Transverse colon (tissue), 4 donors: Measurements from ENCODE around the gene PER2. TPM values are rescaled to one million over a fixed set of nuclear protein-coding genes. Genes with fewer than 3 reads are reported as not detected.
"Not testable (repeated sequence)": the region's sequence is repeated elsewhere in the genome, so short reads cannot be mapped to it uniquely, and the experiment has no call there.

Experiments used
- DNase-seq: peaks from one replicate; pipeline ENCODE4 v3.0.0-alpha.2; 2019
- H3K27ac ChIP-seq, 4 donors: fragments of 200-600 bp; sonication (generic); 2 replicates each; pipeline ENCODE4 v1.5.1; 2016 to 2018; ENCODE audit warnings: inconsistent platforms in 4 of 4
- H3K27me3 ChIP-seq: fragments of 200-600 bp; sonication (generic); 2 replicates; pipeline ENCODE4 v1.5.1; 2017; ENCODE audit warnings: inconsistent platforms
- H3K36me3 ChIP-seq, 4 donors: fragments of 200-600 bp; sonication (generic); 2 replicates each; pipeline ENCODE4 v1.5.1; 2017 to 2019; ENCODE audit warnings: inconsistent platforms in 4 of 4
- H3K4me1 ChIP-seq, 4 donors: fragments of 200-600 bp; sonication (generic); 2 replicates each; pipeline ENCODE4 v1.5.1; 2017 to 2020; ENCODE audit warnings: inconsistent platforms in 4 of 4
- H3K4me3 ChIP-seq, 4 donors: fragments of 200-600 bp; sonication (generic); 1 replicate in 1 of 4; 2 replicates in 3 of 4; pipeline versions ENCODE4 v1.5.1 to v1.6.1; 2017 to 2019; ENCODE audit warnings: inconsistent platforms in 4 of 4
- H3K9me3 ChIP-seq, 2 donors: fragments of 200-600 bp; sonication (generic); 2 replicates each; pipeline ENCODE4 v1.5.1; 2017 to 2019; ENCODE audit warnings: inconsistent platforms in 2 of 2
- CTCF ChIP-seq, 5 experiments: fragments of 200-600 bp in 3 of 5; fragments of 450-650 bp in 2 of 5; sonication (generic) in 3 of 5; IDR thresholded peaks; 1 replicate in 2 of 5; 2 replicates in 3 of 5; pipeline ENCODE4 v1.5.1; 2016 to 2017; ENCODE audit warnings: antibody characterized with exemption in 5 of 5, inconsistent platforms in 3 of 5, mild to moderate bottlenecking in 2 of 5, moderate library complexity in 1 of 5
- EP300 ChIP-seq: sonication (generic); formaldehyde crosslinking; IDR thresholded peaks from one replicate; pipeline ENCODE4 v1.6.1; 2017; ENCODE audit warnings: antibody characterized with exemption, low read depth
- POLR2A ChIP-seq: fragments of 450-650 bp; IDR thresholded peaks from one replicate; pipeline ENCODE4 v1.6.1; 2016; ENCODE audit warnings: antibody characterized with exemption, mild to moderate bottlenecking, moderate library complexity
- POLR2AphosphoS5 ChIP-seq, 3 donors: sonication (generic); formaldehyde crosslinking; IDR thresholded peaks; one replicate each; pipeline ENCODE4 v1.6.1; 2016; ENCODE audit warnings: antibody characterized with exemption in 3 of 3
- WGBS, 2 donors: methylation state at CpG; one replicate each; pipeline ENCODE4 v1.1.5; 2018; ENCODE audit warnings: low coverage in 1 of 2; 5-methylcytosine and 5-hydroxymethylcytosine counted together
- in situ Hi-C, 4 donors: fragments of 200-750 bp; cut with MboI; loops; one replicate each; pipeline versions ENCODE4 v1.15.0 to v1.15.1; 2017; ENCODE audit warnings: low sequenced_read_pairs in 3 of 4, low pct_ligation_motif_present in 1 of 4, low pct_unique_long_range_greater_than_20kb in 1 of 4
- intact Hi-C: fragments of 100-400 bp; cut with DNase I; formaldehyde crosslinking; loops from one replicate; pipeline ENCODE4 v1.15.1; 2023; ENCODE audit warnings: low total_unique reads
- total RNA-seq, 4 donors: library from RNA; depleted of rRNA; stranded (reverse); fragments of >200 nt; gene quantifications; one replicate each; pipeline ENCODE4 v1.1.0, GENCODE V29; 2016

The PER2 gene
- total RNA-seq, 4 donors from 2014 or later, result 19.1 to 67.3 (median 32.3) TPM

GRCh38 chr2:238336151-238336550, 47.7 kb upstream of the PER2 start:
- no peaks in the 10 kb centered on the region for H3K27me3 ChIP-seq
- H3K4me3 ChIP-seq, result no peak overlapping the region
- TF ChIP-seq CTCF (IDR thresholded peaks at IDR 0.05), result no peak
- no peak for TF ChIP-seq POLR2A
- no peak for TF ChIP-seq EP300
- no peak for TF ChIP-seq POLR2AphosphoS5 (IDR thresholded peaks at IDR 0.05)
- DNase-seq, result no peak
- 65% methylated on average over 2 of the region's 2 CpGs; no CpG with 5 or more reads in 1 of the 2 donors for WGBS, 2 donors
- in situ Hi-C loops (no loop called here), intact Hi-C loops (no loop called here)
- no peaks in the 10 kb centered on the region for H3K36me3 ChIP-seq
- H3K4me1 ChIP-seq, result peaks cover 0 to 9% (median 0%) of the 10 kb centered on the region in 4 donors
- H3K9me3 ChIP-seq, result no peaks in the 10 kb centered on the region
- H3K27ac ChIP-seq, result no peak overlapping the region

GRCh38 chr2:238335591-238335990, 47.2 kb upstream of the PER2 start:
- H3K36me3 ChIP-seq, H3K27me3 ChIP-seq, H3K9me3 ChIP-seq, H3K27ac ChIP-seq, intact Hi-C loops, in situ Hi-C loops, H3K4me3 ChIP-seq, DNase-seq, H3K4me1 ChIP-seq: not testable (repeated sequence)
- 91 to 95% methylated on average over 5 to 8 of the region's 8 CpGs for WGBS, 2 donors

- Histone ChIP-seq H3K27ac (no peak overlapping the region), H3K27me3 (no peaks in the 10 kb centered on the region), H3K4me3 (no peak overlapping the region), H3K9me3 (no peaks in the 10 kb centered on the region), H3K4me1 (peaks cover 0 to 6% (median 0%) of the 10 kb centered on the region in 4 donors), H3K36me3 (no peaks in the 10 kb centered on the region)
- in situ Hi-C loops (no loop called here), intact Hi-C loops (no loop called here)
- TF ChIP-seq EP300 (no peak), POLR2AphosphoS5 (IDR thresholded peaks at IDR 0.05) (no peak), CTCF (IDR thresholded peaks at IDR 0.05) (no peak), POLR2A (no peak)
- WGBS, 2 donors, result 85 to 90% methylated on average over 5 to 6 of the region's 6 CpGs
- DNase-seq, result no peak
Observed at GRCh38 chr2:238334885-238335284, 46.5 kb upstream of the PER2 start.

- whole genome bisulfite sequencing, 2 donors, result 92 to 93% methylated on average over 2 to 5 of the region's 5 CpGs
- TF ChIP-seq POLR2A, result no peak
- no peak for TF ChIP-seq EP300
- TF ChIP-seq CTCF (IDR thresholded peaks at IDR 0.05), result no peak
- TF ChIP-seq POLR2AphosphoS5 (IDR thresholded peaks at IDR 0.05), result no peak
- in situ Hi-C loops (no loop called here), intact Hi-C loops (no loop called here)
- Histone ChIP-seq H3K36me3 (peaks cover 0 to 10% (median 0%) of the 10 kb centered on the region in 4 donors), H3K27ac (no peak overlapping the region), H3K27me3 (no peaks in the 10 kb centered on the region), H3K4me1 (no peaks in the 10 kb centered on the region), H3K4me3 (no peak overlapping the region), H3K9me3 (no peaks in the 10 kb centered on the region)
- no peak for DNase-seq
Observed at GRCh38 chr2:238331916-238332315, 43.5 kb upstream of the PER2 start.

GRCh38 chr2:238330391-238330790, 42.0 kb upstream of the PER2 start:
- intact Hi-C loops (no loop called here), in situ Hi-C loops (no loop called here)
- H3K36me3 ChIP-seq, result peaks cover 0 to 10% (median 0%) of the 10 kb centered on the region in 4 donors
- no peaks in the 10 kb centered on the region for H3K4me1 ChIP-seq
- H3K27me3 ChIP-seq, result no peaks in the 10 kb centered on the region
- WGBS, 2 donors, result 87 to 88% methylated on average over 4 to 9 of the region's 9 CpGs
- H3K4me3 ChIP-seq, result no peak overlapping the region
- no peaks in the 10 kb centered on the region for H3K9me3 ChIP-seq
- no peak for DNase-seq
- H3K27ac ChIP-seq, result no peak overlapping the region
- TF ChIP-seq POLR2AphosphoS5 (IDR thresholded peaks at IDR 0.05) (no peak), CTCF (IDR thresholded peaks at IDR 0.05) (no peak), POLR2A (no peak), EP300 (no peak)
